ENCODE measurements around the gene MYL7. TPM values are rescaled to one million over a fixed set of nuclear protein-coding genes. Genes with fewer than 3 reads are reported as not detected.

Gene MYL7
- polyA plus RNA-seq, 2 donors = 0.12 to 0.53 TPM

- Histone ChIP-seq H3K36me3 (ENCODE audit: control insufficient read depth in 2 of 2, insufficient read depth in 2 of 2, low read length in 1 of 2) (peaks cover 21 to 61% of the 10 kb centered on the region in 2 donors), H3K4me3 (ENCODE audit: low read depth in 1 of 2, low read length in 2 of 2) (no peak overlapping the region), H3K4me1 (ENCODE audit: control insufficient read depth in 2 of 2, insufficient read depth in 2 of 2, low read length in 1 of 2) (peaks cover 9 to 17% of the 10 kb centered on the region in 2 donors), H3K27me3 (ENCODE audit: control insufficient read depth in 1 of 2, insufficient read depth in 2 of 2, low read length in 2 of 2) (no peaks in the 10 kb centered on the region), H3K9me3 (ENCODE audit: control insufficient read depth in 2 of 2, insufficient read depth in 1 of 2, low read depth in 1 of 2, low read length in 1 of 2) (no peaks in the 10 kb centered on the region), H3K27ac (ENCODE audit: low read depth in 2 of 2, low read length in 1 of 2) (no peak overlapping the region)
- 81 to 82% methylated on average over 12 of the region's 12 CpGs for WGBS, 2 donors
These were observed 26.4 kb downstream of the MYL7 start for GRCh38 chr7:44114586-44115310.

DNA sequence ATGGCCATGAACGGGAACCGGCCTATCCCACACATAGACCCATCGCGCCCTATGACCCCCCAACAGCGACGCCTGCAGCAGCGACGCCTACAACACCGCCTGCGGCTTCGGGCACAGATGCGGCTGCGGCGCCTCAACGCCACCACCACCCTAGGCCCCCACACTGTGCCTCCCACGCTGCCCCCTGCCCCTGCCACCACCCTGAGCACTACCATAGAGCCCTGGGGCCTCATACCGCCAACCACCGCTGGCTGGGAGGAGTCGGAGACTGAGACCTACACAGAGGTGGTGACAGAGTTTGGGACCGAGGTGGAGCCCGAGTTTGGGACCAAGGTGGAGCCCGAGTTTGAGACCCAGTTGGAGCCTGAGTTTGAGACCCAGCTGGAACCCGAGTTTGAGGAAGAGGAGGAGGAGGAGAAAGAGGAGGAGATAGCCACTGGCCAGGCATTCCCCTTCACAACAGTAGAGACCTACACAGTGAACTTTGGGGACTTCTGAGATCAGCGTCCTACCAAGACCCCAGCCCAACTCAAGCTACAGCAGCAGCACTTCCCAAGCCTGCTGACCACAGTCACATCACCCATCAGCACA lies 27.3 kb downstream of the MYL7 start:
- H3K4me3 ChIP-seq (ENCODE audit: low read depth in 1 of 2, low read length in 2 of 2) = no peak overlapping the region
- H3K27ac ChIP-seq (ENCODE audit: low read depth in 2 of 2, low read length in 1 of 2) = no peak overlapping the region
- no peaks in the 10 kb centered on the region for H3K27me3 ChIP-seq (ENCODE audit: control insufficient read depth in 1 of 2, insufficient read depth in 2 of 2, low read length in 2 of 2)
- H3K36me3 ChIP-seq (ENCODE audit: control insufficient read depth in 2 of 2, insufficient read depth in 2 of 2, low read length in 1 of 2) = peaks cover 18 to 55% of the 10 kb centered on the region in 2 donors
- H3K9me3 ChIP-seq (ENCODE audit: control insufficient read depth in 2 of 2, insufficient read depth in 1 of 2, low read depth in 1 of 2, low read length in 1 of 2) = no peaks in the 10 kb centered on the region
- H3K4me1 ChIP-seq (ENCODE audit: control insufficient read depth in 2 of 2, insufficient read depth in 2 of 2, low read length in 1 of 2) = peaks cover 9 to 17% of the 10 kb centered on the region in 2 donors
- WGBS, 2 donors = 89 to 91% methylated on average over 24 of the region's 24 CpGs

- peaks cover 9 to 17% of the 10 kb centered on the region in 2 donors for H3K4me1 ChIP-seq (ENCODE audit: control insufficient read depth in 2 of 2, insufficient read depth in 2 of 2, low read length in 1 of 2)
- no peaks in the 10 kb centered on the region for H3K9me3 ChIP-seq (ENCODE audit: control insufficient read depth in 2 of 2, insufficient read depth in 1 of 2, low read depth in 1 of 2, low read length in 1 of 2)
- no peak overlapping the region for H3K27ac ChIP-seq (ENCODE audit: low read depth in 2 of 2, low read length in 1 of 2)
- H3K27me3 ChIP-seq (ENCODE audit: control insufficient read depth in 1 of 2, insufficient read depth in 2 of 2, low read length in 2 of 2) = no peaks in the 10 kb centered on the region
- 79 to 81% methylated on average over 28 to 34 of the region's 34 CpGs for WGBS, 2 donors
- H3K4me3 ChIP-seq (ENCODE audit: low read depth in 1 of 2, low read length in 2 of 2) = no peak overlapping the region
- peaks cover 18 to 53% of the 10 kb centered on the region in 2 donors for H3K36me3 ChIP-seq (ENCODE audit: control insufficient read depth in 2 of 2, insufficient read depth in 2 of 2, low read length in 1 of 2)
These were observed 28.0 kb downstream of the MYL7 start for GRCh38 chr7:44112997-44113763.

- WGBS, 2 donors = 66% methylated on average over 39 to 41 of the region's 41 CpGs
- H3K4me3 ChIP-seq (ENCODE audit: low read depth in 1 of 2, low read length in 2 of 2) = peak overlapping the region in 1 of 2 donors; percentile 7
These were observed 28.7 kb downstream of the MYL7 start for GRCh38 chr7:44112231-44112996.

GRCh38 chr7:44111761-44112160 lies 29.4 kb downstream of the MYL7 start:
- Histone ChIP-seq H3K4me3 (ENCODE audit: low read depth in 1 of 2, low read length in 2 of 2) (no peak overlapping the region), H3K9me3 (ENCODE audit: control insufficient read depth in 2 of 2, insufficient read depth in 1 of 2, low read depth in 1 of 2, low read length in 1 of 2) (no peaks in the 10 kb centered on the region), H3K27me3 (ENCODE audit: control insufficient read depth in 1 of 2, insufficient read depth in 2 of 2, low read length in 2 of 2) (no peaks in the 10 kb centered on the region), H3K27ac (ENCODE audit: low read depth in 2 of 2, low read length in 1 of 2) (no peak overlapping the region), H3K36me3 (ENCODE audit: control insufficient read depth in 2 of 2, insufficient read depth in 2 of 2, low read length in 1 of 2) (peaks cover 15 to 42% of the 10 kb centered on the region in 2 donors), H3K4me1 (ENCODE audit: control insufficient read depth in 2 of 2, insufficient read depth in 2 of 2, low read length in 1 of 2) (peaks cover 14 to 17% of the 10 kb centered on the region in 2 donors)
- 76 to 84% methylated on average over 16 of the region's 16 CpGs for WGBS, 2 donors

More at GRCh38 chr7:44112231-44112996, 28.7 kb downstream of the MYL7 start:
- Histone ChIP-seq H3K27ac (ENCODE audit: low read depth in 2 of 2, low read length in 1 of 2) (no peak overlapping the region), H3K27me3 (ENCODE audit: control insufficient read depth in 1 of 2, insufficient read depth in 2 of 2, low read length in 2 of 2) (no peaks in the 10 kb centered on the region), H3K9me3 (ENCODE audit: control insufficient read depth in 2 of 2, insufficient read depth in 1 of 2, low read depth in 1 of 2, low read length in 1 of 2) (no peaks in the 10 kb centered on the region), H3K36me3 (ENCODE audit: control insufficient read depth in 2 of 2, insufficient read depth in 2 of 2, low read length in 1 of 2) (peaks cover 15 to 47% of the 10 kb centered on the region in 2 donors), H3K4me1 (ENCODE audit: control insufficient read depth in 2 of 2, insufficient read depth in 2 of 2, low read length in 1 of 2) (peaks cover 11 to 17% of the 10 kb centered on the region in 2 donors)

GRCh38 chr7:44110719-44111635 lies 30.2 kb downstream of the MYL7 start:
- peaks cover 14 to 20% of the 10 kb centered on the region in 2 donors for H3K4me1 ChIP-seq (ENCODE audit: control insufficient read depth in 2 of 2, insufficient read depth in 2 of 2, low read length in 1 of 2)
- 63 to 69% methylated on average over 27 of the region's 27 CpGs for WGBS, 2 donors
- no peaks in the 10 kb centered on the region for H3K9me3 ChIP-seq (ENCODE audit: control insufficient read depth in 2 of 2, insufficient read depth in 1 of 2, low read depth in 1 of 2, low read length in 1 of 2)
- H3K27me3 ChIP-seq (ENCODE audit: control insufficient read depth in 1 of 2, insufficient read depth in 2 of 2, low read length in 2 of 2) = no peaks in the 10 kb centered on the region
- peaks cover 14 to 34% of the 10 kb centered on the region in 2 donors for H3K36me3 ChIP-seq (ENCODE audit: control insufficient read depth in 2 of 2, insufficient read depth in 2 of 2, low read length in 1 of 2)
- no peak overlapping the region for H3K27ac ChIP-seq (ENCODE audit: low read depth in 2 of 2, low read length in 1 of 2)
- no peak overlapping the region for H3K4me3 ChIP-seq (ENCODE audit: low read depth in 1 of 2, low read length in 2 of 2)

DNA sequence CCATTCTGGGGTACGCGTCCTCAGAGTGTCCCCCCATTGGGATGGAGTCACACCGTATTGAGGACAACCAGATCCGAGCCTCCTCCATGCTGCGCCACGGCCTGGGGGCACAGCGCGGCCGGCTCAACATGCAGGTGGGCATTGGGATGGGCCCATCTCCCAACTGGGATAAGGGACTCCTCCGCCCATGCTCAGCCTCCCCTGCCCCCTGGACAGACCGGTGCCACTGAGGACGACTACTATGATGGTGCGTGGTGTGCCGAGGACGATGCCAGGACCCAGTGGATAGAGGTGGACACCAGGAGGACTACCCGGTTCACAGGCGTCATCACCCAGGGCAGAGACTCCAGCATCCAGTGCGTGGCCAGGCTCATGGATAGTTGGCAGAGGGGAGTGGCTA lies 31.1 kb downstream of the MYL7 start:
- H3K27me3 ChIP-seq (ENCODE audit: control insufficient read depth in 1 of 2, insufficient read depth in 2 of 2, low read length in 2 of 2) = no peaks in the 10 kb centered on the region
- no peak overlapping the region for H3K27ac ChIP-seq (ENCODE audit: low read depth in 2 of 2, low read length in 1 of 2)
- 92% methylated on average over 18 of the region's 18 CpGs for WGBS, 2 donors
- H3K4me3 ChIP-seq (ENCODE audit: low read depth in 1 of 2, low read length in 2 of 2) = no peak overlapping the region
- H3K4me1 ChIP-seq (ENCODE audit: control insufficient read depth in 2 of 2, insufficient read depth in 2 of 2, low read length in 1 of 2) = peaks cover 14 to 23% of the 10 kb centered on the region in 2 donors
- no peaks in the 10 kb centered on the region for H3K9me3 ChIP-seq (ENCODE audit: control insufficient read depth in 2 of 2, insufficient read depth in 1 of 2, low read depth in 1 of 2, low read length in 1 of 2)
- peaks cover 5 to 26% of the 10 kb centered on the region in 2 donors for H3K36me3 ChIP-seq (ENCODE audit: control insufficient read depth in 2 of 2, insufficient read depth in 2 of 2, low read length in 1 of 2)

- Histone ChIP-seq H3K9me3 (ENCODE audit: control insufficient read depth in 2 of 2, insufficient read depth in 1 of 2, low read depth in 1 of 2, low read length in 1 of 2) (no peaks in the 10 kb centered on the region), H3K27ac (ENCODE audit: low read depth in 2 of 2, low read length in 1 of 2) (no peak overlapping the region), H3K4me3 (ENCODE audit: low read depth in 1 of 2, low read length in 2 of 2) (no peak overlapping the region), H3K4me1 (ENCODE audit: control insufficient read depth in 2 of 2, insufficient read depth in 2 of 2, low read length in 1 of 2) (peaks cover 14 to 24% of the 10 kb centered on the region in 2 donors), H3K27me3 (ENCODE audit: control insufficient read depth in 1 of 2, insufficient read depth in 2 of 2, low read length in 2 of 2) (no peaks in the 10 kb centered on the region), H3K36me3 (ENCODE audit: control insufficient read depth in 2 of 2, insufficient read depth in 2 of 2, low read length in 1 of 2) (peaks cover under 1 to 16% of the 10 kb centered on the region in 2 donors)
- 84 to 85% methylated on average over 21 of the region's 21 CpGs for WGBS, 2 donors
These were observed 32.1 kb downstream of the MYL7 start for GRCh38 chr7:44108768-44109750.
